ENCODE results near the gene ERBB3.

GRCh38 chr12:56129206-56129941 lies 49.4 kb downstream of the ERBB3 start:
- no peak for TF ChIP-seq BHLHE40 (IDR thresholded peaks at IDR 0.05; ENCODE audit: borderline replicate concordance)
- TF ChIP-seq, protein P1, sequence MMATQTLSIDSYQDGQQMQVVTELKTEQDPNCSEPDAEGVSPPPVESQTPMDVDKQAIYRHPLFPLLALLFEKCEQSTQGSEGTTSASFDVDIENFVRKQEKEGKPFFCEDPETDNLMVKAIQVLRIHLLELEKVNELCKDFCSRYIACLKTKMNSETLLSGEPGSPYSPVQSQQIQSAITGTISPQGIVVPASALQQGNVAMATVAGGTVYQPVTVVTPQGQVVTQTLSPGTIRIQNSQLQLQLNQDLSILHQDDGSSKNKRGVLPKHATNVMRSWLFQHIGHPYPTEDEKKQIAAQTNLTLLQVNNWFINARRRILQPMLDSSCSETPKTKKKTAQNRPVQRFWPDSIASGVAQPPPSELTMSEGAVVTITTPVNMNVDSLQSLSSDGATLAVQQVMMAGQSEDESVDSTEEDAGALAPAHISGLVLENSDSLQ (IDR thresholded peaks at IDR 0.05) = no peak
- no peak for TF ChIP-seq SP1 (IDR thresholded peaks at IDR 0.05)
- no peak for TF ChIP-seq FOXM1 (IDR thresholded peaks at IDR 0.05; ENCODE audit: borderline replicate concordance)
- TF ChIP-seq FOXK2 (IDR thresholded peaks at IDR 0.05) = no peak
- TF ChIP-seq HDGF (IDR thresholded peaks at IDR 0.05; ENCODE audit: borderline replicate concordance) = no peak
- TF ChIP-seq ELF4 (IDR thresholded peaks at IDR 0.05) = no peak
- no peak for TF ChIP-seq NFRKB (IDR thresholded peaks at IDR 0.05)

All from HEK293T (cell line).